Glutamatergic neuron (in vitro differentiated cells): ENCODE measurements around the gene LRRN1. TPM values are rescaled to one million over a fixed set of nuclear protein-coding genes. Genes with fewer than 3 reads are reported as not detected.

ENCODE experiments used
- DNase-seq: peaks from one replicate; pipeline ENCODE4 v3.0.0; 2022
- H3K27ac Mint-ChIP-seq: one replicate; pipeline ENCODE4 v1.8.0; 2020; ENCODE audit warnings: mild to moderate bottlenecking, mixed read lengths, inconsistent platforms; ENCODE audit not compliant: unreplicated experiment
- H3K27me3 Mint-ChIP-seq: one replicate; pipeline ENCODE4 v1.8.0; 2020; ENCODE audit warnings: mild to moderate bottlenecking, moderate library complexity, mixed read lengths, inconsistent platforms; ENCODE audit not compliant: unreplicated experiment
- H3K36me3 Mint-ChIP-seq: one replicate; pipeline ENCODE4 v1.8.0; 2020; ENCODE audit warnings: mild to moderate bottlenecking, mixed read lengths, inconsistent platforms; ENCODE audit not compliant: unreplicated experiment
- H3K4me1 Mint-ChIP-seq: one replicate; pipeline ENCODE4 v1.8.0; 2020; ENCODE audit warnings: mild to moderate bottlenecking, low read depth, mixed read lengths, inconsistent platforms; ENCODE audit not compliant: unreplicated experiment
- H3K4me3 Mint-ChIP-seq: one replicate; pipeline ENCODE4 v1.8.0; 2020; ENCODE audit warnings: mild to moderate bottlenecking, mixed read lengths, inconsistent platforms; ENCODE audit not compliant: unreplicated experiment
- H3K9me3 Mint-ChIP-seq: one replicate; pipeline ENCODE4 v1.8.0; 2020; ENCODE audit warnings: mild to moderate bottlenecking, moderate library complexity, mixed read lengths, inconsistent platforms; ENCODE audit not compliant: unreplicated experiment
- CTCF ChIP-seq: fragments of 200-600 bp; sonication (generic); IDR thresholded peaks from one replicate; pipeline ENCODE4 v1.5.0; 2021; ENCODE audit not compliant: partially characterized antibody, unreplicated experiment
- total RNA-seq: library from RNA; stranded (reverse); fragmentation: NEBNext Ultra II Directional; extraction: Animal tissue kit (Norgen Biotek cat#: 25700); gene quantifications from one replicate; pipeline ENCODE4 v1.2.1, GENCODE V29; 2021; ENCODE audit not compliant: unreplicated experiment

Gene LRRN1
- total RNA-seq, 1 donor from 2014 or later, result 127 TPM

GRCh38 chr3:3804560-3804959 lies 5.3 kb downstream of the LRRN1 start:
- Mint-ChIP-seq H3K4me3 (peak overlapping the region; percentile 36), H3K9me3 (peaks cover 8% of the 10 kb centered on the region), H3K4me1 (peaks cover 45% of the 10 kb centered on the region), H3K27ac (peak overlapping the region; percentile 19), H3K27me3 (peaks cover 11% of the 10 kb centered on the region), H3K36me3 (peaks cover 10% of the 10 kb centered on the region)
- no peak for DNase-seq
- no peak for TF ChIP-seq CTCF

DNA sequence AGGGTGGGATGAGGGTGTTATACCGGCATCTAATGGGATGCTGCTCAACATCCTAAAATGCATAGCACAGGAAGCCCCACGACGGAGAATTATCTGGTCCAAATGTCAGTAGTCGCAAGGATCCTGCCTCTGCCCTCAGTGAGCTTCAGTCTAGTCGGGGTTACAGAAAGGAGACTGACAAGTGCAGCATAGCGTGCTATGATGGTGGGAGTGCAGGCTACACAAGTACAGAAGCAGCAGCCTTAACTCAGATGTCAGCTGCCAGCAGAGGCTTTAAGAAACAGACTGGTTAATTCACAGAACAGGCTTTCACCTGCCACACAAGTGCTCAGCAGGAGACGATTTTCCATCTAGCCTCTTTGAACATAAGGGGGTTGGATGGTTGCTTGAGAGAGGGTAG lies 6.9 kb downstream of the LRRN1 start:
- H3K36me3 Mint-ChIP-seq, result peaks cover 9% of the 10 kb centered on the region
- H3K4me1 Mint-ChIP-seq, result peaks cover 48% of the 10 kb centered on the region
- peak overlapping the region; percentile 56 for H3K4me3 Mint-ChIP-seq
- no peak for TF ChIP-seq CTCF
- H3K9me3 Mint-ChIP-seq, result peaks cover 4% of the 10 kb centered on the region
- DNase-seq, result no peak
- peak overlapping the region; percentile 4 for H3K27ac Mint-ChIP-seq
- H3K27me3 Mint-ChIP-seq, result peaks cover 9% of the 10 kb centered on the region

DNA sequence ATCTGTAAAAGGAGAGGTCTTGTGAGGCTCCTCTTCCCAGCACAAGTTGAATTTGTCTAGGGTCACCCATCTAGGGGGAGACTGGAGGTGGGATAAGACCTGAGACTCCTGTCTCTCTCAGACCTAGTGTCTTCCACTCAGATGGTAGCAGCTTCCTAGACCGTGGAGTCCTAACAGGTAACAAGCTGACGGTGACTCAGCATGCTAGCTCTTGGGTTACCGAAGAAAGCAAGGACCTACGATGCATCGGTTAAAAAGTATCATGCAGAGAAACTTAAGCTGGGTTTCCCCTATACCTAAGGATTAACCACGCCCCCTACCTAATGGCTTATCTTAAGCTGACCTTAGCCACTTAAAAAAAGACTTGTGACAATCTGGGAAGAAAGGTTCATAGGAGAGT lies 7.6 kb downstream of the LRRN1 start:
- Mint-ChIP-seq H3K4me3 (no peak overlapping the region), H3K36me3 (peaks cover 1% of the 10 kb centered on the region), H3K9me3 (no peaks in the 10 kb centered on the region), H3K27me3 (peaks cover 4% of the 10 kb centered on the region), H3K4me1 (peaks cover 45% of the 10 kb centered on the region), H3K27ac (no peak overlapping the region)
- no peak for DNase-seq
- no peak for TF ChIP-seq CTCF

DNA sequence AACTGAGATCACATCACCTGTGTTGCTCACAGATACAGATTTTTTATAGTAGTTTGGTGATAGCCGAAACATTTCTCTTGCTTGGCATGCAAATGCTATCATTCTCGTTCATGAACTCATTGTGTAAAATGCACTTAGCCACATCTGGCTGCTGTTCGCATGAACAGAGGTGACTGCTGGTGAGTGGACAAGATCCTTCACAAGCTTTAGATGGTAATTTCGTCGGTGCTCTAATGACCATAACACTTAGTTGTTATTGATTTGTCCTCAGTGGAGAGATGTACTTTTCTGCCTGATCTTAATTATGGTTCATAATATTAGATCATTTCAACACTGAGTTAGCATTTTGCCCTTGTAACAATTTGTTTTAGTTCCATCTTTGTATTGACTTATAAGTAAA lies 13.8 kb downstream of the LRRN1 start:
- Mint-ChIP-seq H3K9me3 (no peaks in the 10 kb centered on the region), H3K4me1 (peaks cover 25% of the 10 kb centered on the region), H3K27ac (no peak overlapping the region), H3K27me3 (no peaks in the 10 kb centered on the region), H3K4me3 (peak overlapping the region; percentile 55), H3K36me3 (no peaks in the 10 kb centered on the region)
- no peak for DNase-seq
- TF ChIP-seq CTCF, result no peak

DNA sequence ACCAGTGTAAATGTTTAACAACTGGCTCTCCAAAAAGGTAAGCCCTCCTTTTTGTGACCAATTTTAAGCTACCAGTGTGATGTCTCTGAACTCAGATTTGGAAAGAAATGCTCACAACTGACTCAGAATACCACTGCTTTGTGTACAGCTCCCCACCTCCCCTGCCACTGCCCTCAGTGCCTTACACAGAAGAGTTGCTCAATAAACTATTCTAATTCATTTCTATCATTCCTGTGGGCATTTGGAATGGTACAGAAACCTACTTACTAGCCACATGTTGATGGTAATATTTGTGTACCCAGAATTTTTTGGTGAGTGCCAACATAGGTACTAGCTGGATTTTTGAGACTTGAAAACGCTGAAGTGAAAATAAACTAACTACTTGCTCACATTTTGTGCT lies 16.0 kb downstream of the LRRN1 start:
- H3K9me3 Mint-ChIP-seq, result no peaks in the 10 kb centered on the region
- TF ChIP-seq CTCF, result no peak
- H3K4me3 Mint-ChIP-seq, result no peak overlapping the region
- no peak overlapping the region for H3K27ac Mint-ChIP-seq
- DNase-seq, result no peak
- no peaks in the 10 kb centered on the region for H3K27me3 Mint-ChIP-seq
- H3K36me3 Mint-ChIP-seq, result no peaks in the 10 kb centered on the region
- H3K4me1 Mint-ChIP-seq, result peaks cover 25% of the 10 kb centered on the region
